Loucy (cell line): Measurements from ENCODE around the gene CYP1A1.

Source experiments
- H2AFZ ChIP-seq: fragments of 200-600 bp; sonication (generic); 2 replicates; pipeline ENCODE4 v1.6.0; 2016; ENCODE audit warnings: antibody characterized with exemption, mild to moderate bottlenecking, low read length, moderate library complexity
- H3F3A ChIP-seq: fragments of 200-600 bp; 2 replicates; pipeline ENCODE4 v1.6.0; 2016; ENCODE audit warnings: antibody characterized with exemption, low read depth, mild to moderate bottlenecking
- H3K27me3 ChIP-seq: fragments of 200-600 bp; sonication (generic); 2 replicates; pipeline ENCODE4 v1.6.1; 2014; ENCODE audit warnings: low read length, mild to moderate bottlenecking; ENCODE audit not compliant: insufficient read depth, poor library complexity, severe bottlenecking
- H3K36me3 ChIP-seq: fragments of 200-600 bp; sonication (generic); 2 replicates; pipeline ENCODE4 v1.6.1; 2016; ENCODE audit warnings: low read length; ENCODE audit not compliant: insufficient read depth
- H3K4me1 ChIP-seq: fragments of 200-600 bp; sonication (generic); 2 replicates; pipeline ENCODE4 v1.5.1; 2014; ENCODE audit warnings: low read length, mild to moderate bottlenecking; ENCODE audit not compliant: insufficient read depth, poor library complexity, severe bottlenecking
- H3K4me2 ChIP-seq: fragments of 200-600 bp; sonication (generic); 2 replicates; pipeline ENCODE4 v1.6.0; 2014; ENCODE audit warnings: antibody characterized with exemption, low read length, low read depth, mild to moderate bottlenecking; ENCODE audit not compliant: poor library complexity, severe bottlenecking
- H3K4me3 ChIP-seq: fragments of 200-600 bp; sonication (generic); 2 replicates; pipeline ENCODE4 v1.5.1; 2014; ENCODE audit warnings: low read length, mild to moderate bottlenecking, mixed read lengths; ENCODE audit not compliant: poor library complexity, severe bottlenecking
- H3K79me2 ChIP-seq: fragments of 200-600 bp; sonication (generic); 2 replicates; pipeline ENCODE4 v1.6.1; 2014; ENCODE audit warnings: low read length; ENCODE audit not compliant: insufficient read depth
- H3K9ac ChIP-seq: fragments of 200-600 bp; sonication (generic); 2 replicates; pipeline ENCODE4 v1.6.0; 2014; ENCODE audit warnings: mild to moderate bottlenecking, low read depth, low read length, moderate library complexity; ENCODE audit not compliant: poor library complexity, severe bottlenecking
- H3K9me2 ChIP-seq: fragments of 200-600 bp; sonication (generic); replicated peaks from 2 replicates; pipeline ENCODE4 v1.6.1; 2016; ENCODE audit warnings: low read depth, low read length, mixed read lengths
- H3K9me3 ChIP-seq: fragments of 200-600 bp; sonication (generic); 2 replicates; pipeline ENCODE4 v1.6.1; 2014; ENCODE audit warnings: mild to moderate bottlenecking, antibody characterized with exemption, low read length, low read depth; ENCODE audit not compliant: insufficient read depth
- H4K20me1 ChIP-seq: fragments of 200-600 bp; sonication (generic); 2 replicates; pipeline ENCODE4 v1.6.0; 2014; ENCODE audit warnings: antibody characterized with exemption, low read length, mild to moderate bottlenecking; ENCODE audit not compliant: insufficient read depth, poor library complexity, severe bottlenecking
- CTCF ChIP-seq: fragments of 200-600 bp; sonication (generic); conservative IDR thresholded peaks from 2 replicates; pipeline ENCODE4 v1.5.1; 2014; ENCODE audit warnings: mild to moderate bottlenecking, antibody characterized with exemption, low read length
- EZH2phosphoT487 ChIP-seq: fragments of 200-600 bp; IDR thresholded peaks from 2 replicates; pipeline ENCODE4 v1.6.1; 2018; ENCODE audit warnings: antibody characterized with exemption, mild to moderate bottlenecking, moderate library complexity, borderline replicate concordance

Gene CYP1A1

DNA sequence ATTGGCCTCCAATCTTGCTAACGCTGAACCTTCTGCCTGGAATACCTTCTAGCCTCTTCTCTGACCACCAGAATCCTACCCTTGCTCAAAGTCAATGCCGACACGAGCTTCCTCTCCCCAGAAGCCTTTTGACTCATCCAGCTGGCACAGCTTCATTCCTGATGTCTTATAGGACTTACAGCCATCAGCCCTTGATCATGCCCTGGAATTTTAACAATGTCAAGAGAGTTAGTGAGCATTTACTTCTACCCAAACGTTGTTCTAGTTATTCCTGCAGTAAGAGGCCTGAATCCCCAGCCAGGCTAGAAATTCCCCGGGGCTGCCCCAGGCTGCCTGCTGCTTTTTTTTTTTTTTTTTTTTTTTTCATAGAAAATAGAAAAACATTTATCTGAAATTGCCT is 27.2 kb upstream of the CYP1A1 start:
- H3K9me3 ChIP-seq: no peaks in the 10 kb centered on the region
- H3K9ac ChIP-seq: no peak overlapping the region
- no peak overlapping the region for H3K4me3 ChIP-seq
- no peaks in the 10 kb centered on the region for H3K79me2 ChIP-seq
- no peaks in the 10 kb centered on the region for H3K36me3 ChIP-seq
- TF ChIP-seq EZH2phosphoT487 (no peak), CTCF (no peak)
- H3K4me1 ChIP-seq: no peaks in the 10 kb centered on the region
- H3K27me3 ChIP-seq: no peaks in the 10 kb centered on the region
- H3K4me2 ChIP-seq: no peak overlapping the region
- no peaks in the 10 kb centered on the region for H3K9me2 ChIP-seq
- H3F3A ChIP-seq: no peaks in the 10 kb centered on the region
- H4K20me1 ChIP-seq: no peaks in the 10 kb centered on the region
- no peak overlapping the region for H2AFZ ChIP-seq

DNA sequence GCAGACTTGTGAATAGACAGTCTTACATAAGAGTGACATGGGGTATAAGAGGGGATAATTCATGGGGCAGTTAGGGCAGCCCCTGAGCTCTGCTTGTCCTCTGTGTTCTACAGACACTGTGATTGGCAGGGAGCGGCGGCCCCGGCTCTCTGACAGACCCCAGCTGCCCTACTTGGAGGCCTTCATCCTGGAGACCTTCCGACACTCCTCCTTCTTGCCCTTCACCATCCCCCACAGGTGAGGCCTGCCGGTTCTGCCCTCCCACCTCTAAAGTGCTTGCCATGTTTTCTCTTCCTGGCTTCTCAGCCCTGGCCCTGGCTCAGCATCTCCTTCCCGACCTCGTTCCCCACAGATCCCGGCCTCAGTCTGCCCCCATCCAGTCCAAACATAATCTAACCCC is 26.7 kb upstream of the CYP1A1 start:
- H3K36me3 ChIP-seq: no peaks in the 10 kb centered on the region
- no peaks in the 10 kb centered on the region for H3K79me2 ChIP-seq
- H3K9me3 ChIP-seq: no peaks in the 10 kb centered on the region
- H3K27me3 ChIP-seq: no peaks in the 10 kb centered on the region
- no peaks in the 10 kb centered on the region for H3K4me1 ChIP-seq
- no peak overlapping the region for H3K4me2 ChIP-seq
- no peaks in the 10 kb centered on the region for H4K20me1 ChIP-seq
- no peak overlapping the region for H3K4me3 ChIP-seq
- H3F3A ChIP-seq: no peaks in the 10 kb centered on the region
- no peaks in the 10 kb centered on the region for H3K9me2 ChIP-seq
- no peak overlapping the region for H3K9ac ChIP-seq
- H2AFZ ChIP-seq: no peak overlapping the region
- TF ChIP-seq CTCF (no peak), EZH2phosphoT487 (no peak)

DNA sequence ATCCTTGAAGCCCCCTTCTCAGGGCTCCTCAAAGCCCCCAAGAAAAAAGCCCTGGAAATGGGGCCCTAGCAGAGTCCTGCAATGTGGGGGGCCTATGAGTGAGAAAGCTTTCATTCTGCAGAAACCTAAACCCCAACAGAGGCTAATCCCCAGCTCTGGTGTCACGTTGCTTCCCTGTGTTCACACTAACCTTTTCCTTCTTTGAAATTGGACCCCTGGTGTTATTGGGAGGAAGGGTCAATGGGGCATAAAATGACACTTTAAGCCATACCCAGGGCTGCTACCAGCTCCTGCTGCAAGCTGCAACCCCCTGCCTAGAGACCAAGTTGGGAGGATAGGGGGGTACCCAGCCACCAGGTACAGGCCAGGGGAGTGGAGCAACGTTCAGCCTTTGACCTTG is 25.4 kb upstream of the CYP1A1 start:
- no peak overlapping the region for H2AFZ ChIP-seq
- H3K9me3 ChIP-seq: no peaks in the 10 kb centered on the region
- no peak overlapping the region for H3K4me3 ChIP-seq
- H3K4me1 ChIP-seq: no peaks in the 10 kb centered on the region
- H3K9me2 ChIP-seq: no peaks in the 10 kb centered on the region
- no peaks in the 10 kb centered on the region for H3K36me3 ChIP-seq
- no peaks in the 10 kb centered on the region for H3K79me2 ChIP-seq
- no peaks in the 10 kb centered on the region for H3F3A ChIP-seq
- H3K9ac ChIP-seq: no peak overlapping the region
- TF ChIP-seq CTCF: no peak
- no peak for TF ChIP-seq EZH2phosphoT487
- H3K4me2 ChIP-seq: no peak overlapping the region
- no peaks in the 10 kb centered on the region for H4K20me1 ChIP-seq
- no peaks in the 10 kb centered on the region for H3K27me3 ChIP-seq
